HepG2 (cell line): Measurements from ENCODE around the gene MS4A10. TPM values are rescaled to one million over a fixed set of nuclear protein-coding genes. Genes with fewer than 3 reads are reported as not detected.

Experiments used
- ATAD3A ChIP-seq: sonication (generic); formaldehyde crosslinking; IDR thresholded peaks from 2 replicates; pipeline ENCODE4 v1.4.0; 2020; ENCODE audit warnings: missing genetic modification reagents
- CCDC6 ChIP-seq: sonication (generic); formaldehyde crosslinking; IDR thresholded peaks from 2 replicates; pipeline ENCODE4 v1.8.1; 2022; ENCODE audit warnings: mild to moderate bottlenecking, missing genetic modification reagents, moderate library complexity
- CENPT ChIP-seq: sonication (generic); formaldehyde crosslinking; IDR thresholded peaks from 2 replicates; pipeline ENCODE4 v1.8.0; 2022; ENCODE audit warnings: low read depth, mild to moderate bottlenecking, moderate library complexity, missing genetic modification reagents
- EP300 ChIP-seq, 3 experiments: sonication (generic) in 1 of 3; formaldehyde crosslinking in 1 of 3; IDR thresholded peaks; 2 replicates each; pipeline versions ENCODE4 v1.5.1 to v1.6.1; 2011 to 2020; ENCODE audit warnings: low read depth in 2 of 3, low read length in 2 of 3, borderline replicate concordance in 1 of 3, improper control_type of control experiment in 1 of 3, mild to moderate bottlenecking in 1 of 3, missing genetic modification reagents in 1 of 3, moderate library complexity in 1 of 3
- GATAD2A ChIP-seq: IDR thresholded peaks from 2 replicates; pipeline ENCODE4 v1.6.1; 2016
- IRF1 ChIP-seq: sonication (generic); formaldehyde crosslinking; IDR thresholded peaks from 2 replicates; pipeline ENCODE4 v1.4.0; 2020; ENCODE audit warnings: low read depth, mild to moderate bottlenecking, missing genetic modification reagents
- KAT7 ChIP-seq: IDR thresholded peaks from 2 replicates; pipeline ENCODE4 v1.6.1; 2018; ENCODE audit warnings: borderline replicate concordance, missing compliant biosample characterization
- MAF1 ChIP-seq: sonication (generic); formaldehyde crosslinking; IDR thresholded peaks from 2 replicates; pipeline ENCODE4 v1.5.0; 2020; ENCODE audit warnings: missing genetic modification reagents, borderline replicate concordance
- PAF1 ChIP-seq: IDR thresholded peaks from 2 replicates; pipeline ENCODE4 v1.6.1; 2016; ENCODE audit warnings: missing genetic modification reagents, missing compliant biosample characterization
- PAWR ChIP-seq: sonication (generic); formaldehyde crosslinking; IDR thresholded peaks from 2 replicates; pipeline ENCODE4 v1.4.0; 2020; ENCODE audit warnings: missing genetic modification reagents, mild to moderate bottlenecking, borderline replicate concordance
- PITX1 ChIP-seq: sonication (generic); formaldehyde crosslinking; IDR thresholded peaks from 2 replicates; pipeline ENCODE4 v1.5.1; 2020; ENCODE audit warnings: mild to moderate bottlenecking, missing genetic modification reagents
- SIX4 ChIP-seq: sonication (generic); formaldehyde crosslinking; IDR thresholded peaks from 2 replicates; pipeline ENCODE4 v1.4.0; 2020; ENCODE audit warnings: missing genetic modification reagents
- TOPORS ChIP-seq: sonication (generic); formaldehyde crosslinking; IDR thresholded peaks from 2 replicates; pipeline ENCODE4 v1.8.0; 2023; ENCODE audit warnings: mild to moderate bottlenecking, missing genetic modification reagents
- ZNF136 ChIP-seq: sonication (generic); formaldehyde crosslinking; IDR thresholded peaks from 2 replicates; pipeline ENCODE4 v1.8.1; 2022; ENCODE audit warnings: low read depth, mild to moderate bottlenecking, moderate library complexity, missing genetic modification reagents
- ZNF225 ChIP-seq: sonication (generic); formaldehyde crosslinking; IDR thresholded peaks from 2 replicates; pipeline ENCODE4 v1.4.0; 2020; ENCODE audit warnings: mild to moderate bottlenecking, missing genetic modification reagents
- ZNF644 ChIP-seq: IDR thresholded peaks from 2 replicates; pipeline ENCODE4 v1.6.1; 2016; ENCODE audit warnings: low read depth
- ZNF777 ChIP-seq: sonication (generic); formaldehyde crosslinking; IDR thresholded peaks from 2 replicates; pipeline ENCODE4 v1.4.0; 2020; ENCODE audit warnings: missing genetic modification reagents
- ZNF790 ChIP-seq: sonication (generic); formaldehyde crosslinking; IDR thresholded peaks from 2 replicates; pipeline ENCODE4 v1.8.0; 2022; ENCODE audit warnings: missing genetic modification reagents, mild to moderate bottlenecking, borderline replicate concordance
- ZNF850 ChIP-seq: sonication (generic); formaldehyde crosslinking; conservative IDR thresholded peaks from 2 replicates; pipeline ENCODE4 v1.9.0; 2021; ENCODE audit warnings: mild to moderate bottlenecking, missing genetic modification reagents
- polyA plus RNA-seq, 8 experiments: library from polyadenylated mRNA; depleted of rRNA in 3 of 8; stranded (reverse) in 7 of 8; unstranded in 1 of 8; fragments of >200 nt; fragmentation: Illumina TruSeq in 4 of 8; extraction: Trizol in 4 of 8; gene quantifications; 2 replicates each; pipeline versions ENCODE4 v1.2.1 to v1.2.3, GENCODE V29; 2011 to 2016; ENCODE audit warnings: low read depth in 4 of 8, missing spikeins in 1 of 8, mixed read lengths in 1 of 8; ENCODE audit not compliant: insufficient read depth in 1 of 8
- total RNA-seq, 5 experiments: library from RNA; depleted of rRNA; stranded (reverse); fragments of >200 nt; fragmentation: Illumina TruSeq; extraction: Trizol; gene quantifications; 2 replicates each; pipeline ENCODE4 v1.2.3, GENCODE V29; 2016; ENCODE audit warnings: low read depth in 1 of 5
- TF ChIP-seq, protein P1 (sequence below): sonication (generic); formaldehyde crosslinking; conservative IDR thresholded peaks from 2 replicates; pipeline ENCODE4 v1.4.0; 2020; ENCODE audit warnings: missing genetic modification reagents
- TF ChIP-seq, protein P2 (sequence below): sonication (generic); formaldehyde crosslinking; IDR thresholded peaks from 2 replicates; pipeline ENCODE4 v1.4.0; 2020; ENCODE audit warnings: mild to moderate bottlenecking, low read depth, missing genetic modification reagents
- TF ChIP-seq, protein P3 (sequence below): sonication (generic); formaldehyde crosslinking; IDR thresholded peaks from 2 replicates; pipeline ENCODE4; 2020; ENCODE audit warnings: missing genetic modification reagents, mild to moderate bottlenecking, borderline replicate concordance

MS4A10 gene
- total and polyA plus RNA-seq, 2 of the 13 experiments (the other 11 are each of a cell fraction or from before 2014, with no cell fraction given) = not detected

GRCh38 chr11:60841797-60842667 lies 56.9 kb downstream of the MS4A10 start, which contains the start of gene CCDC86 (continued):
- TF ChIP-seq ZNF790 (CRISPR knock-in tag) (no peak; the same call in 1 of the 2 replicates), PAF1 (CRISPR knock-in tag) (no peak), ZNF136 (0 out of 2 replicates have a peak, but pooled peaks have one; percentile 37), SIX4 (peak; percentile 78), PAWR (CRISPR knock-in tag) (no peak), PITX1 (CRISPR knock-in tag) (peak; percentile 39; the same call in 1 of the 2 replicates), ZNF777 (CRISPR knock-in tag) (no peak), MAF1 (CRISPR knock-in tag) (peak; percentile 68; the same call in 1 of the 2 replicates), CENPT (CRISPR knock-in tag) (peak; percentile 76; the same call in 1 of the 2 replicates), IRF1 (CRISPR knock-in tag) (no peak), ZNF225 (CRISPR knock-in tag) (peak; percentile 55; the same call in 1 of the 2 replicates), CCDC6 (peak; percentile 82; the same call in 1 of the 2 replicates), KAT7 (CRISPR knock-in tag) (peak; percentile 71; the same call in 1 of the 2 replicates), GATAD2A (CRISPR knock-in tag) (peak; percentile 63; the same call in 1 of the 2 replicates), EP300 (IDR thresholded peaks at IDR 0.05; ENCODE audit: low read depth in 2 of 2, low read length in 2 of 2) (peak; percentile 45 to 56; a peak in 2 of 4 replicates), EP300 (CRISPR knock-in tag; IDR thresholded peaks at IDR 0.05; ENCODE audit: borderline replicate concordance) (peak; percentile 35; the same call in 1 of the 2 replicates), ATAD3A (CRISPR knock-in tag) (no peak), ZNF850 (CRISPR knock-in tag) (no peak), TOPORS (CRISPR knock-in tag) (0 out of 2 replicates have a peak, but pooled peaks have one; percentile 33), ZNF644 (peak; percentile 60; the same call in 1 of the 2 replicates)
- TF ChIP-seq, protein P1, sequence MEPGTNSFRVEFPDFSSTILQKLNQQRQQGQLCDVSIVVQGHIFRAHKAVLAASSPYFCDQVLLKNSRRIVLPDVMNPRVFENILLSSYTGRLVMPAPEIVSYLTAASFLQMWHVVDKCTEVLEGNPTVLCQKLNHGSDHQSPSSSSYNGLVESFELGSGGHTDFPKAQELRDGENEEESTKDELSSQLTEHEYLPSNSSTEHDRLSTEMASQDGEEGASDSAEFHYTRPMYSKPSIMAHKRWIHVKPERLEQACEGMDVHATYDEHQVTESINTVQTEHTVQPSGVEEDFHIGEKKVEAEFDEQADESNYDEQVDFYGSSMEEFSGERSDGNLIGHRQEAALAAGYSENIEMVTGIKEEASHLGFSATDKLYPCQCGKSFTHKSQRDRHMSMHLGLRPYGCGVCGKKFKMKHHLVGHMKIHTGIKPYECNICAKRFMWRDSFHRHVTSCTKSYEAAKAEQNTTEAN = peak; percentile 65; the same call in 1 of the 2 replicates
- TF ChIP-seq, protein P2, sequence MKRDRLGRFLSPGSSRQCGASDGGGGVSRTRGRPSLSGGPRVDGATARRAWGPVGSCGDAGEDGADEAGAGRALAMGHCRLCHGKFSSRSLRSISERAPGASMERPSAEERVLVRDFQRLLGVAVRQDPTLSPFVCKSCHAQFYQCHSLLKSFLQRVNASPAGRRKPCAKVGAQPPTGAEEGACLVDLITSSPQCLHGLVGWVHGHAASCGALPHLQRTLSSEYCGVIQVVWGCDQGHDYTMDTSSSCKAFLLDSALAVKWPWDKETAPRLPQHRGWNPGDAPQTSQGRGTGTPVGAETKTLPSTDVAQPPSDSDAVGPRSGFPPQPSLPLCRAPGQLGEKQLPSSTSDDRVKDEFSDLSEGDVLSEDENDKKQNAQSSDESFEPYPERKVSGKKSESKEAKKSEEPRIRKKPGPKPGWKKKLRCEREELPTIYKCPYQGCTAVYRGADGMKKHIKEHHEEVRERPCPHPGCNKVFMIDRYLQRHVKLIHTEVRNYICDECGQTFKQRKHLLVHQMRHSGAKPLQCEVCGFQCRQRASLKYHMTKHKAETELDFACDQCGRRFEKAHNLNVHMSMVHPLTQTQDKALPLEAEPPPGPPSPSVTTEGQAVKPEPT = no peak
- TF ChIP-seq, protein P3, sequence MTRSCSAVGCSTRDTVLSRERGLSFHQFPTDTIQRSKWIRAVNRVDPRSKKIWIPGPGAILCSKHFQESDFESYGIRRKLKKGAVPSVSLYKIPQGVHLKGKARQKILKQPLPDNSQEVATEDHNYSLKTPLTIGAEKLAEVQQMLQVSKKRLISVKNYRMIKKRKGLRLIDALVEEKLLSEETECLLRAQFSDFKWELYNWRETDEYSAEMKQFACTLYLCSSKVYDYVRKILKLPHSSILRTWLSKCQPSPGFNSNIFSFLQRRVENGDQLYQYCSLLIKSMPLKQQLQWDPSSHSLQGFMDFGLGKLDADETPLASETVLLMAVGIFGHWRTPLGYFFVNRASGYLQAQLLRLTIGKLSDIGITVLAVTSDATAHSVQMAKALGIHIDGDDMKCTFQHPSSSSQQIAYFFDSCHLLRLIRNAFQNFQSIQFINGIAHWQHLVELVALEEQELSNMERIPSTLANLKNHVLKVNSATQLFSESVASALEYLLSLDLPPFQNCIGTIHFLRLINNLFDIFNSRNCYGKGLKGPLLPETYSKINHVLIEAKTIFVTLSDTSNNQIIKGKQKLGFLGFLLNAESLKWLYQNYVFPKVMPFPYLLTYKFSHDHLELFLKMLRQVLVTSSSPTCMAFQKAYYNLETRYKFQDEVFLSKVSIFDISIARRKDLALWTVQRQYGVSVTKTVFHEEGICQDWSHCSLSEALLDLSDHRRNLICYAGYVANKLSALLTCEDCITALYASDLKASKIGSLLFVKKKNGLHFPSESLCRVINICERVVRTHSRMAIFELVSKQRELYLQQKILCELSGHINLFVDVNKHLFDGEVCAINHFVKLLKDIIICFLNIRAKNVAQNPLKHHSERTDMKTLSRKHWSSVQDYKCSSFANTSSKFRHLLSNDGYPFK (CRISPR knock-in tag) = peak; percentile 94
